ENCODE data around the gene CRIP1. TPM values are rescaled to one million over a fixed set of nuclear protein-coding genes. Genes with fewer than 3 reads are reported as not detected.

Gene CRIP1
- total RNA-seq, 3 donors from 2014 or later, result 24.1 to 32.8 (median 32.8) TPM

DNA sequence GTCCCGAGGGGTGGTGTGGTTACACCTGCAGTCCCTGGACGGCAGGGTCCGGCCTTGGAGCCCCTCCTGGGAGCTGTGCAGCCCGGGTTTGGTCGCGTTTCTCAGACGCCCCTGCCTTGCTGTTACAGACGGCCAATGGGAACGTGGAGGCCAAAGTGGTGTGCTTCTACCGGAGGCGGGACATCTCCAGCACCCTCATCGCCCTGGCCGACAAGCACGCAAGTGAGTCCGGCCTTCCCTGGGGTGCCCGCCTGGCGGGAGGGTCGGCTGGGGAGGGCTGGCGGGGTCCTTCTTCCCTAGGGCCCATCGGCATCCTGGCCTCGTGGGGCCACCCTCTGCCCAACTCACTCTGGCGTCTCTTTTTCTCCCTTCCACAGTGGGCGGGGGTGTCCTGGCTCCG, 41.4 kb upstream of the CRIP1 start:
- no peak overlapping the region for H3K4me3 ChIP-seq
- no peaks in the 10 kb centered on the region for H3K4me1 ChIP-seq
- TF ChIP-seq, protein P1, sequence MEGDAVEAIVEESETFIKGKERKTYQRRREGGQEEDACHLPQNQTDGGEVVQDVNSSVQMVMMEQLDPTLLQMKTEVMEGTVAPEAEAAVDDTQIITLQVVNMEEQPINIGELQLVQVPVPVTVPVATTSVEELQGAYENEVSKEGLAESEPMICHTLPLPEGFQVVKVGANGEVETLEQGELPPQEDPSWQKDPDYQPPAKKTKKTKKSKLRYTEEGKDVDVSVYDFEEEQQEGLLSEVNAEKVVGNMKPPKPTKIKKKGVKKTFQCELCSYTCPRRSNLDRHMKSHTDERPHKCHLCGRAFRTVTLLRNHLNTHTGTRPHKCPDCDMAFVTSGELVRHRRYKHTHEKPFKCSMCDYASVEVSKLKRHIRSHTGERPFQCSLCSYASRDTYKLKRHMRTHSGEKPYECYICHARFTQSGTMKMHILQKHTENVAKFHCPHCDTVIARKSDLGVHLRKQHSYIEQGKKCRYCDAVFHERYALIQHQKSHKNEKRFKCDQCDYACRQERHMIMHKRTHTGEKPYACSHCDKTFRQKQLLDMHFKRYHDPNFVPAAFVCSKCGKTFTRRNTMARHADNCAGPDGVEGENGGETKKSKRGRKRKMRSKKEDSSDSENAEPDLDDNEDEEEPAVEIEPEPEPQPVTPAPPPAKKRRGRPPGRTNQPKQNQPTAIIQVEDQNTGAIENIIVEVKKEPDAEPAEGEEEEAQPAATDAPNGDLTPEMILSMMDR (IDR thresholded peaks at IDR 0.05), result no peak
- TF ChIP-seq POLR2AphosphoS5 (IDR thresholded peaks at IDR 0.05), result no peak
- TF ChIP-seq POLR2A (IDR thresholded peaks at IDR 0.05), result no peak
- no peaks in the 10 kb centered on the region for H3K36me3 ChIP-seq
- no peaks in the 10 kb centered on the region for H3K27me3 ChIP-seq
- no peaks in the 10 kb centered on the region for H3K9me3 ChIP-seq
- no peak overlapping the region for H3K27ac ChIP-seq
- DNase-seq (ENCODE audit: low spot score in 2 of 2), result no peak
- intact Hi-C loops (cut with DNase I; ENCODE audit: low total_unique reads), result no loop called here

DNA sequence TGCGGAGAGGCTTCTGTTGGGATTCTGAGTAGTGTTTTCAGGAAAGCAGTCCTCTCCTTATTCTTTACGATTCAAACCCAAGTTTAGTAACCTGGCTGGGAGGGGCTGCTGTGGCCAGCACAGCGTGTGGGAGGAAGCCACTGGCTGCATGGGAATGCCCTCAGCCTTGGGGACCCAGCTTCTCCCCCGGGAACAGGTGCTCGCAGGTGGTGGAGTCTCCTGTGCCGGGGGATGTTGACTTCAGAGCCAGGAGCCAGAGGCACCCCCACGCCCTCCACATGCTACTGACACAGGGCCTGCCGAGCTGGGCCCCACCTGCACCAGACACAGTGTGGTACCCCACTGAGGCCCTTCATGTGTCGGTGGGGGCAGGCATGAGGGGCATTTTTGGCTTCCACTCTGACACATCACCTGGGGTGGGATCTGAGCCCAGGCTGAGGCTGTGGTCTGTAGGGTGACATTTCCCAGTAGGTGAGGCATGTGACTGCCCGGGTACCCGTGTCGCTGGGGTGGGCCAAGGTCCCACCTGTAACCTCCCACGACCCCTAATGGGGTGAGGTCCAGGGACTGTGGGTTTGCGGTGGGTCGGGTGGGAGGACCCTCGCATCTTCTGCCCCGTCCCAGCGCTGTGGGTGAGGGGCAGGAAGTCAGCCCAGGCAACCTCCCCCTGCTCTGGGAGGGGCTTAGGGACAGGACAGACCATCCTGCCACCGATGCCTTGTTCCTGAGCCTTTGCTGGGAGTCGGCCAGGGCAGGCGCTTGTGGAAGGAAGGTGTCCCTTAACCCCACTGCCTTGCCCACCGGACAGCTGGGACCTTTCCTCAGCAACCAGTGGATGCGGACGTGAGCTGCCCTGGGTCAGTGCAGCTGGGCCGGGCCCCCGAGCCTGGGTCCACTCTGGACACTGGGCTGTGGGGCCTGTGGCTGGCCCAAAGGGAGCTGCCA, 40.5 kb upstream of the CRIP1 start:
- Histone ChIP-seq H3K9me3 (no peaks in the 10 kb centered on the region), H3K4me3 (no peak overlapping the region), H3K4me1 (no peaks in the 10 kb centered on the region), H3K27me3 (no peaks in the 10 kb centered on the region), H3K27ac (no peak overlapping the region), H3K36me3 (no peaks in the 10 kb centered on the region)
- DNase-seq (ENCODE audit: low spot score in 2 of 2), result no peak
- intact Hi-C loops (cut with DNase I; ENCODE audit: low total_unique reads), result no loop called here
- TF ChIP-seq POLR2A (IDR thresholded peaks at IDR 0.05) (no peak), POLR2AphosphoS5 (IDR thresholded peaks at IDR 0.05) (no peak)
- TF ChIP-seq, protein P1 (IDR thresholded peaks at IDR 0.05), result no peak

DNA sequence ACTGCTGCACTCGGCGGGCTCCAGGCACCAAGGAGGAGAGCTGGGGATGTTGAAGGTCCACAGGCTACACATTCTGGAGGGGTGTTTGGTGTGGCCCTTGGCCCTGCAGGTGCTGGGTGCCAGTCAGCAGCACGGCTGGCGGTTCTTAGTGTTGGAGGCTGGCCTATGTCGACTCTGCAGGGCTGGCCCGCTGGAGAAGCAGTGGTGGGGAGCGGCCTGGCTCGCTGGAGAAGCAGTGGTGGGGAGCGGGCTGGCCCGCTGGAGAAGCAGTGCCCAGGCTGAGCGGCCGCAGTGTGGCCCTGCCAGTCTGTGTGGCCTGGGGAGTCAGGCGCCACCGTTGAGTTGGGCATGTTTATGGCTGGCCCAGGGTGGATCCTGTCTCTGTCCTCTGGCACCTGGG, 39.7 kb upstream of the CRIP1 start:
- H3K4me3 ChIP-seq, result no peak overlapping the region
- no peaks in the 10 kb centered on the region for H3K36me3 ChIP-seq
- TF ChIP-seq POLR2AphosphoS5 (IDR thresholded peaks at IDR 0.05), result no peak
- TF ChIP-seq POLR2A (IDR thresholded peaks at IDR 0.05), result no peak
- TF ChIP-seq, protein P1 (IDR thresholded peaks at IDR 0.05), result no peak
- no peaks in the 10 kb centered on the region for H3K27me3 ChIP-seq
- intact Hi-C loops (cut with DNase I; ENCODE audit: low total_unique reads), result no loop called here
- no peak for DNase-seq (ENCODE audit: low spot score in 2 of 2)
- H3K9me3 ChIP-seq, result no peaks in the 10 kb centered on the region
- no peak overlapping the region for H3K27ac ChIP-seq
- no peaks in the 10 kb centered on the region for H3K4me1 ChIP-seq

DNA sequence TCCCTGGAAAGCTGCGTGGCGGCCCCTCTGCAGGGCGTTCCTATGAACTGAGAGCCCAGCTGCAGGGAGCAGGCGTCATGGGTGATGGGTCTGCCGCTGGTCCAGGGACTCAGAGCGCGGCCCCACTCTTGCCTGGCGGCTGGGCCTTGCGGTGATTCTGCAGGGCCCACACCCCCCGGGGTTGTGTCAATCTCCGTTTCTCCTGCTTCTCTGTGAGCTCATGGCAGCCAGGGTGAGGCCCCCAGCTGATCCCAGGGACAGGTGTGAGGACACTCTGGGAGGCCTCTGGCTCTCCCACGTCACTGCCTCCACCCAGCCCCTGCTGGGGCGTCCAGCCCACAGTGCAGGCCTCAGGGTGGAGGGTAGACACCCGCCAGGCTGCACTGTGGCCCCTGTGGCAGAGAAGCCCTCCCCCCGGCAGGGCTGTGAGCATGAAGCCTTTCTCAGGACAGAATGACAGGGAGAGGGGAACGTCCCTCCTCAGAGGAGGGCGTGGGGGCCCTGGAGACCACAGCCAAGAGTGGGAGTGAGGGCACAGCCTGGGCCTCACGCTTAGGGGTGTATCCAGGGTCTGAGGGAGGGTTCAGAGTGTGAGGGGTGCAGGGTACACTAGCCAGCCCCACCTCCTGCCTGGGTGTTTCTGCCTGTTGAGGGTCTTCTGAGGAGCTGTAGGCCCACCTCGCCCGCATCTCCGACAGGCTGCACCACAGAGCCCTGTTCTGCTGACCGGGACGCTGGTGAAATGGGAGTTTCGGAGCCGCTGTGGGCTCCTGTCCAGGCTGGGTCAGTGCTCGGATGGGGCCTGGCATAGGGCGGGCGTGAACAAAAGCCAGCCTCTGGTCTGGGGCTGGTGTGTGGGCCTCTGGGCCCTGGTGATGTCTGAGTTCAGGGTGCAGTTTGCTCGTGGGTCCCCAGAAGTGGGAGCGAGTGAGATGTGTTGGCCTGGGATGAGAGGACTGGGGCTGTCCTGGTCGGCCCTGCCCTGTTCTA, 38.7 kb upstream of the CRIP1 start:
- TF ChIP-seq POLR2AphosphoS5 (IDR thresholded peaks at IDR 0.05) (no peak), POLR2A (IDR thresholded peaks at IDR 0.05) (no peak)
- TF ChIP-seq, protein P1 (IDR thresholded peaks at IDR 0.05), result no peak
- DNase-seq (ENCODE audit: low spot score in 2 of 2), result no peak
- Histone ChIP-seq H3K36me3 (no peaks in the 10 kb centered on the region), H3K4me3 (no peak overlapping the region), H3K27ac (peak overlapping the region in 1 of 2 donors; percentile 0), H3K9me3 (no peaks in the 10 kb centered on the region), H3K27me3 (no peaks in the 10 kb centered on the region), H3K4me1 (no peaks in the 10 kb centered on the region)
- intact Hi-C loops (cut with DNase I; ENCODE audit: low total_unique reads), result no loop called here

All from breast epithelium (tissue), 4 donors.